ENCODE measurements around the gene HEATR9.
"Not testable (repeated sequence)": the region's sequence is repeated elsewhere in the genome, so short reads cannot be mapped to it uniquely, and the experiment has no call there.

Gene HEATR9

DNA sequence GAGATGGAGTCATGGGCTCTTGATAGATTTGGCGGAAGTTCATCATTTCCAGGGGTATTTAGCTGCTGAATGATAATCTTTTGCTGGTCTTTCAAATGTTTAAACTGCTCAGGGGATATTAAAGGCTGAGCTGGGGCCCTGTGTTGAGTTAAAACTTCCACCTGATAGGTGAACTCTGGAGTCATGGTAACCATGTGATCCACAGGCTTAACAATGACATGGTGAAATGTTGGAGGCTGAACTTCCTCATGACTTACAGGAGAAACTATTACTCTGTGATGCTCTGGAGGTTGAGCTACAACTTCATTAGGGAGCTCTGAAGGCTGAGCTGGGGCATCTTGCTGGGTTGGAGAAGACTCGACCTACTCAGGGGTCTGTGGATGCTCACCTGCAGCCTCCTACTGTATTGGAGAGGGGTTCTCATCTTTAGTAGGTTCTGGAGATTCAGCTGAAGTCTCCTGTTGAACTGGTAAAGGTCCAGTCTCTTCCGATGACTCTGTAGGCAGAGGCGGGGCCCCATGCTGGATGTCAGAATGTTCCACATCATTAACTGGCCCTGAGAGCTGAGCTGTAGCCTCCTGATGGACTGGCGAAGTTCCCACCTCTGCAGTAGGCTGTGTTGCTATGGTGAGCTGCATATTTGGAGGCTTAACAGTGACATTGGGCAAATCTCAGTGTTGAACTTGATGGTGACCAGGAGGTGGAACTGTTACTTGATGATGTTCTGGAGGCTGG, 37.7 kb upstream of the HEATR9 start:
- Histone ChIP-seq H3K27ac (ENCODE audit: low read depth, low read length) (no peak overlapping the region), H3K4me3 (ENCODE audit: low read depth, low read length) (no peak overlapping the region), H3K9me3 (ENCODE audit: control insufficient read depth, insufficient read depth, low read length) (peaks cover 7% of the 10 kb centered on the region; the same call in 1 of the 2 replicates), H3K4me1 (ENCODE audit: control insufficient read depth, insufficient read depth, low read length) (no peaks in the 10 kb centered on the region), H3K27me3 (ENCODE audit: control insufficient read depth, insufficient read depth, low read length) (no peaks in the 10 kb centered on the region), H3K36me3 (ENCODE audit: control insufficient read depth, insufficient read depth, low read length) (no peaks in the 10 kb centered on the region), H3K9ac (ENCODE audit: low read depth, low read length) (no peak overlapping the region)

DNA sequence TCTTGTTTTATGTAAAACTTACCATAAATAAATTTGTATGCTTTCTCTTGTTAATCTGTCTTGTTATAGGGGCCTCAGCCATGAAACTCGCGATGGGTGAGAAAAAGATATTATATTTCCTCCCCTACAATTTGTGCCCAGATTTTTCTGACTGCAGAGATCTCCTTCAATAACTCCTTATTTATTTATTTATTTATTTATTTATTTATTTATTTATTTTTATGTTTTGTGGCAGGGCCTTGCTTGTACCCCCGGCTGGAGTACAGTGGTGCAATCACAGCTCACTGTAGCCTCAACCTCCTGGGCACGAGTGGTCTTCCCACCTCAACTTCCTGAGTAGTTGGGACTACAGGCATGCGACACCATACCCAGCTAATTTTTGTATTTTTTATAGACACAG, 34.8 kb upstream of the HEATR9 start:
- H3K4me1 ChIP-seq (ENCODE audit: control insufficient read depth, insufficient read depth, low read length): no peaks in the 10 kb centered on the region
- H3K27me3 ChIP-seq (ENCODE audit: control insufficient read depth, insufficient read depth, low read length): no peaks in the 10 kb centered on the region
- no peaks in the 10 kb centered on the region for H3K36me3 ChIP-seq (ENCODE audit: control insufficient read depth, insufficient read depth, low read length)
- no peak overlapping the region for H3K9ac ChIP-seq (ENCODE audit: low read depth, low read length)
- no peak overlapping the region for H3K27ac ChIP-seq (ENCODE audit: low read depth, low read length)
- H3K9me3 ChIP-seq (ENCODE audit: control insufficient read depth, insufficient read depth, low read length): peaks cover 7% of the 10 kb centered on the region; the same call in 1 of the 2 replicates
- H3K4me3 ChIP-seq (ENCODE audit: low read depth, low read length): no peak overlapping the region

- Histone ChIP-seq H3K36me3 (ENCODE audit: control insufficient read depth, insufficient read depth, low read length) (no peaks in the 10 kb centered on the region), H3K27ac (ENCODE audit: low read depth, low read length) (no peak overlapping the region), H3K9me3 (ENCODE audit: control insufficient read depth, insufficient read depth, low read length) (peaks cover 7% of the 10 kb centered on the region; the same call in 1 of the 2 replicates)
These were observed 33.0 kb upstream of the HEATR9 start for GRCh38 chr17:35901631-35902175.

DNA sequence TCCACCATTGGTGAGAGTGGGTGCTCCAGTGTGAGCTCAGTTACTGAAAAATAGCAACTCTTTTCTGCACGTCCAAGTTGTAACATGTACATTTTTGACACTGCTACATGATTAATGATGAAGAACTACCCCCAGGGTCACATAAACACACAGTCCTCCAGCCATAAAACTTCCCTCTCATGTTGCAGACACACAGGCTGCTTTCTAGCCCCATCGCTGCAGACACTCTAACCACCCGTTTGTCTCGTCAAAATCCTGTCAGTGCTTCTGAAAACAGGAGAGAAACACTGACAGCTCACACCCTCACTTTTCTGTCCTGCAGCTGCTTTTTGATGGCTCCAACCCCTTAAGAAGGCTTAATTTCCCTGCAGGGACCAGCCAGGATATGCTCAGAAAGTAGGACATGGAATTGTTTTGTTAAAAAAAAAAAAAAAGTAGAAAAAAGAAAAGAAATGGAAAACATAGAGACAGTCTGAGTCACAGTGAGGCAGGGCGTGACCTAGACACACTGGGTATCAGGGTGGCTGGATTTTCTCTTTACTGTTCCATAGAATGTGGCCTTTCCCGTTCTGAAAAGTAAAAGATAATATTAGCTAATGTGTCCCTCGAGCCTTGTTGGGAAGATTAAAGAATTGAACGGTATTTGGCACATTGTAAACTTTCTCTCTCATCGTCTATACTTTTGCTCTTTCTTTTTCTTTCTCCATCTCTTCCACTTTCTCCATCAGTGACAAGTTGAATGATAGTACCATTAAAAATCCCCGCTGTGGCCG, 32.2 kb upstream of the HEATR9 start:
- Histone ChIP-seq H3K9me3 (ENCODE audit: control insufficient read depth, insufficient read depth, low read length) (peaks cover 7% of the 10 kb centered on the region; the same call in 1 of the 2 replicates), H3K27ac (ENCODE audit: low read depth, low read length) (no peak overlapping the region), H3K4me1 (ENCODE audit: control insufficient read depth, insufficient read depth, low read length) (no peaks in the 10 kb centered on the region)

More at GRCh38 chr17:35901631-35902175, 33.0 kb upstream of the HEATR9 start:
- Histone ChIP-seq H3K9ac (ENCODE audit: low read depth, low read length) (no peak overlapping the region), H3K4me1 (ENCODE audit: control insufficient read depth, insufficient read depth, low read length) (no peaks in the 10 kb centered on the region), H3K4me3 (ENCODE audit: low read depth, low read length) (no peak overlapping the region), H3K27me3 (ENCODE audit: control insufficient read depth, insufficient read depth, low read length) (no peaks in the 10 kb centered on the region)

GRCh38 chr17:35900280-35900679, 31.6 kb upstream of the HEATR9 start:
- Histone ChIP-seq H3K27me3 (ENCODE audit: control insufficient read depth, insufficient read depth, low read length) (no peaks in the 10 kb centered on the region), H3K9me3 (ENCODE audit: control insufficient read depth, insufficient read depth, low read length) (peaks cover 4% of the 10 kb centered on the region; the same call in 1 of the 2 replicates), H3K9ac (ENCODE audit: low read depth, low read length) (no peak overlapping the region), H3K4me3 (ENCODE audit: low read depth, low read length) (no peak overlapping the region), H3K36me3 (ENCODE audit: control insufficient read depth, insufficient read depth, low read length) (no peaks in the 10 kb centered on the region), H3K4me1 (ENCODE audit: control insufficient read depth, insufficient read depth, low read length) (no peaks in the 10 kb centered on the region), H3K27ac (ENCODE audit: low read depth, low read length) (no peak overlapping the region)

More for the DNA sequence above, 32.2 kb upstream of the HEATR9 start:
- Histone ChIP-seq H3K4me3 (ENCODE audit: low read depth, low read length) (no peak overlapping the region), H3K27me3 (ENCODE audit: control insufficient read depth, insufficient read depth, low read length) (no peaks in the 10 kb centered on the region), H3K9ac (ENCODE audit: low read depth, low read length) (no peak overlapping the region), H3K36me3 (ENCODE audit: control insufficient read depth, insufficient read depth, low read length) (no peaks in the 10 kb centered on the region)

GRCh38 chr17:35898283-35899070, 29.8 kb upstream of the HEATR9 start:
- Histone ChIP-seq H3K9ac (ENCODE audit: low read depth, low read length) (no peak overlapping the region), H3K27me3 (ENCODE audit: control insufficient read depth, insufficient read depth, low read length) (no peaks in the 10 kb centered on the region), H3K36me3 (ENCODE audit: control insufficient read depth, insufficient read depth, low read length) (no peaks in the 10 kb centered on the region), H3K4me1 (ENCODE audit: control insufficient read depth, insufficient read depth, low read length) (no peaks in the 10 kb centered on the region), H3K9me3 (ENCODE audit: control insufficient read depth, insufficient read depth, low read length) (no peaks in the 10 kb centered on the region), H3K4me3 (ENCODE audit: low read depth, low read length) (no peak overlapping the region), H3K27ac (ENCODE audit: low read depth, low read length) (no peak overlapping the region)

GRCh38 chr17:35897772-35898171, 29.1 kb upstream of the HEATR9 start:
- H3K4me1 ChIP-seq (ENCODE audit: control insufficient read depth, insufficient read depth, low read length); H3K36me3 ChIP-seq (ENCODE audit: control insufficient read depth, insufficient read depth, low read length); H3K9me3 ChIP-seq (ENCODE audit: control insufficient read depth, insufficient read depth, low read length); H3K27me3 ChIP-seq (ENCODE audit: control insufficient read depth, insufficient read depth, low read length); H3K9ac ChIP-seq (ENCODE audit: low read depth, low read length); H3K4me3 ChIP-seq (ENCODE audit: low read depth, low read length); H3K27ac ChIP-seq (ENCODE audit: low read depth, low read length): not testable (repeated sequence)

DNA sequence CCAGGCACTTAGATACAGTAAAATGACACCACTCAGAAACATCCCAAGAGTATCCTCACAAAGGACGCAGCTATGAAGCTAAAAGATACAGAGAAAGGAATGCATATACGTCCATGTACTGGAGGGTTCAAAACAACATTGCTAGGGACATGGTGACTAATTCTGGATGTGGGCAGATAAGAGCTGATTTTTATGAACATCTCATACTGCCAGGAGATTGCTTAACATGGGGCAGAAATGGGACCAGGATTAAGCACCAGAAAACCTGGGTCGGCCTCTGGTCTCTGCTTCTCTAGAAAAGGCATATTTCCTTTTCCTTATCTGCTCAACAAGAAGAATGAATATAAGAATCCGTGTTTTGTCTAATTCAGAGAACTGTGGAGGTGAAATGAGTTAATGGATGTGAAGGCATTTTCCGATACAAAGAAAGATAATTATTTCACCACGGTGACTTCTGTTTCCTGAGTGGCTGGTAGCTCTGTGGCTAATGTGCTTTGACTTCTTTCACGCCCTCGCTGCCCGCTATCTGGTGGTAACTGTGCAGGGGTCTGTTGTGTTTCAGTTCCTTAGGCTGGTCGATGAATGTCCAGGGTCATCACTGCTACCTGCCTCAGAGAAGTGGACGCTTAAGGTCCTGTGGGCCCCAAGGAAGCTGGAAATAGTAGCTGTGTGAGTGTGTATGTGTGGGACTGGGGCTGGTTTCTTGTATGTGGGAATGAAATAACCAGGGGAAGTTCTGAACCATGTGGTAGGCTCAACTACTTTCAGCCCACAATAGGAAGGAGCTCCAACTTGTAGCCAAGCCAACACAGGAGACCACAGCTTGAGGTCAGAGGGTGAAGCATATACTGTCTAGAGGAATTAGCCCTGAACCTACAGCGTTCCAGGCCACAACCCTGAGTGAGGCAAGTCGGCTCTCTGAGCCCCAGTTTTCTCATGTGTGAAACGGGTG, 27.2 kb upstream of the HEATR9 start:
- Histone ChIP-seq H3K27ac (ENCODE audit: low read depth, low read length) (no peak overlapping the region), H3K27me3 (ENCODE audit: control insufficient read depth, insufficient read depth, low read length) (no peaks in the 10 kb centered on the region), H3K4me3 (ENCODE audit: low read depth, low read length) (no peak overlapping the region), H3K36me3 (ENCODE audit: control insufficient read depth, insufficient read depth, low read length) (no peaks in the 10 kb centered on the region), H3K9me3 (ENCODE audit: control insufficient read depth, insufficient read depth, low read length) (no peaks in the 10 kb centered on the region), H3K9ac (ENCODE audit: low read depth, low read length) (no peak overlapping the region), H3K4me1 (ENCODE audit: control insufficient read depth, insufficient read depth, low read length) (no peaks in the 10 kb centered on the region)

GRCh38 chr17:35894206-35894605, 25.5 kb upstream of the HEATR9 start:
- no peaks in the 10 kb centered on the region for H3K9me3 ChIP-seq (ENCODE audit: control insufficient read depth, insufficient read depth, low read length)
- H3K36me3 ChIP-seq (ENCODE audit: control insufficient read depth, insufficient read depth, low read length): no peaks in the 10 kb centered on the region
- no peak overlapping the region for H3K4me3 ChIP-seq (ENCODE audit: low read depth, low read length)
- peaks cover 6% of the 10 kb centered on the region; the same call in 1 of the 2 replicates for H3K4me1 ChIP-seq (ENCODE audit: control insufficient read depth, insufficient read depth, low read length)
- no peaks in the 10 kb centered on the region for H3K27me3 ChIP-seq (ENCODE audit: control insufficient read depth, insufficient read depth, low read length)
- no peak overlapping the region for H3K9ac ChIP-seq (ENCODE audit: low read depth, low read length)
- H3K27ac ChIP-seq (ENCODE audit: low read depth, low read length): no peak overlapping the region

DNA sequence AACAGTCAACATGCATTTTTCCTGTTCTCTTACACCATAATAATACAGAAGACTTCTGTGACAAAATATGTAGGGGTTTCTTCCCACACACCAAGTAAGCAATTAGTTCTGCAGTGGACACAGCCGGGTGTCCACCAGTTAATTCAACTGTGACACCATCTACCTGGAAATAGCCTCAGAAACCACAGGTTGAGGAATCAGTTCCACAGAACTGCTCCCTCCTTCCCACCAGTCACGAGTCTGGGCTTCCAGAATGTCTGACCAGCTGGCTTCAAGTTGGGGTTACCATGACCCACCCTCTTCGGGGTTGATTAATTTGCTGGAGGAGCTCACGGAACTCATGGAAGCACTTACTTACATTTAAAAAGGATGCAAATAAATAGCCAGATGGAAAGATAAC, 25.1 kb upstream of the HEATR9 start:
- H3K27me3 ChIP-seq (ENCODE audit: control insufficient read depth, insufficient read depth, low read length): no peaks in the 10 kb centered on the region
- no peak overlapping the region for H3K9ac ChIP-seq (ENCODE audit: low read depth, low read length)
- H3K9me3 ChIP-seq (ENCODE audit: control insufficient read depth, insufficient read depth, low read length): no peaks in the 10 kb centered on the region
- no peak overlapping the region for H3K4me3 ChIP-seq (ENCODE audit: low read depth, low read length)
- peaks cover 6% of the 10 kb centered on the region; the same call in 1 of the 2 replicates for H3K4me1 ChIP-seq (ENCODE audit: control insufficient read depth, insufficient read depth, low read length)
- H3K27ac ChIP-seq (ENCODE audit: low read depth, low read length): no peak overlapping the region
- H3K36me3 ChIP-seq (ENCODE audit: control insufficient read depth, insufficient read depth, low read length): no peaks in the 10 kb centered on the region

Data from HUES48 (cell line).